Suppressor macrophage (primary cell): Measurements from ENCODE around the gene PTPRM.
"Not testable (repeated sequence)": the region's sequence is repeated elsewhere in the genome, so short reads cannot be mapped to it uniquely, and the experiment has no call there.

Source experiments
- DNase-seq, 4 experiments: peaks; one replicate each; pipeline ENCODE4 v3.0.0-alpha.2; 2020 to 2022

Gene PTPRM

DNA sequence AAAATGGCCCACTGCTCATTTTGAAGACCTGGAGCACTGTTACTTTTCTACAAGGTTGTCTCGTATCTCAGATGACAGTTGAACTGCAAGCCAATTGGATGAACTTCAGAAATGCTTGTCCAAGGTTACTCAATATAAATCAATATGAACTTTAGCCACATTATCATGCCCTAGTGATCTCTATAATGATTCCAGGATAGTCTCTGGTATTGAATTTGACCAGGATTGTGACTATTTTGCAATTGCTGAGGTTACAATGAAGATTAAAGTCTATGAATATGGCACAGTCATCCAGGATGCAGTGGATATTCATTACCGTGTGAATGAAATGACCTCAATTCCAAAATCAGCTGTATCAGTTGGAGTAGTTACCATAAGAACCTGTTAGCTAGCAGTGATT lies 846.1 kb downstream of the PTPRM start:
- DNase-seq: no peak

DNA sequence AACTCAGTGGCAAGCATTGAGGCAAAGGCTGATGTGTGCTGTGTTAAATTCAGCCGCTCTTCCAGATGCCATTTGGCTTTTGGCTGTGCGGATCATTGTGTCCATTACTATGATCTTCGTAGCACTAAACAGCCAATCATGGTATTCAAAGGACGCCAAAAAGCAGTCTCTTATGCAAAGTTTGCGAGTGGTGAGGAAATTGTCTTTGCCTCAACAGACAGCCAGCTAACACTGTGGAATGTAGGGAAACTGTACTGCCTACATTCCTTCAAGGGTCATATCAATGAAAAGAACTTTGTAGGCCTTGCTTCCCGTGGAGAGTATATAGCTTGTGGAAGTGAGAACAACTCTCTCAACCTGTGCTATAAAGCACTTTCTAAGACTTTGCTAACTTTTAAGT lies 846.6 kb downstream of the PTPRM start:
- no peak for DNase-seq

DNA sequence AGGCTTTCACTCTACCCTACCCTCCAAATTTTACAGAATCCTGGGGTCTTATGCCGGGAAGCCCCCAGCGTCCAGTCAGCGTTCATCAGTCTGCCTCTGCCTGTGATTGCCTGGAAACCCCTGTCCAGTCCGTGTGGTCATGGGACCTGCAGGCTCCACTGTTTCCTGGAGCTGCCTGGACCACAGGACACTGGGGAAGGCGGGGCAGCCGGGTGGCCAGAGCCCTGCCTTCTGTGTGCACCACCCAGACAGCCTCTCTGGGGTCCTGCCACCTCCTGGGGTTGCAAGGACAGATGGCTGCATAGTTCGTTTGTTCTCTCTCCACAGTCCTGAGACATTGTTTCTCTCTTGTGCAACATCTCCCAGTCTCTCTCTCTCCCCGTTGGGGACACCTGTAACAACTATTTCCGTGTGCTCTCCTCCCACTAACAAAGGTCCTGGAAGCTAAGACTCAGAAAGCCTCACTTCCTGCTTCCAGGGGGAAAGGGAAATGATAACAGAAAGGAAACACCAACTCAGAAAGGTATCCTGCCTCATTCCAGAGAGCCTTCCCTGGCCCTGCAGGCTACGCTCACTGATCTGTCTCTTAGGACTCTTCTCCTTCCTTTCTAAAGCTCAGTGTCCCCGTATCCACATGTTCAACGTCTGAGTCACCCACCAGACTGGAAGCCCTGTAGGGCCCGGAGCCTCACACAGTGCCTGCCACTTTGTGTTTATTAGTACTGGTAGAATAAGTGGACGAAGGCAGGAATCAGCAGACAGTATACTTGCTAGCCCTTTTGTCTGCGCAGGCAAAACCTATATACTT lies 849.3 kb downstream of the PTPRM start:
- DNase-seq: no peak

DNA sequence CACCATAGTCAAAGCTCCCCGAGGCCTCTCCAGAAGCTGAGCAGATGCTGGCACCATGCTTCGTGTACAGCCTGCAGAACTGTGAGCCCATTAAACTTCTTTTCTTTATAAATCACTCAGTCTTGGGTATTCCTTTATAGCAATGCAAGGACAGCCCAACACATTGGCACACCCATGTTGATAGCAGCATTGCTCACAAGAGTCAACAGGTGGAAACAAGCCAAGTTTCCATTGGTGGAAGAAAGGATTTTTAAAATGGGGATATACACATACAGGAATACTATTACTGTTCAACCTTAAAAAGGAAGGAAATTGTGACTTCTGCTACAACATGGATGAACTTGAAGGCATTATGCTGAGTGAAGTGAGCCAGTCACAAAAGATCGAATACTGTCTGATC lies 855.3 kb downstream of the PTPRM start:
- no peak for DNase-seq

DNA sequence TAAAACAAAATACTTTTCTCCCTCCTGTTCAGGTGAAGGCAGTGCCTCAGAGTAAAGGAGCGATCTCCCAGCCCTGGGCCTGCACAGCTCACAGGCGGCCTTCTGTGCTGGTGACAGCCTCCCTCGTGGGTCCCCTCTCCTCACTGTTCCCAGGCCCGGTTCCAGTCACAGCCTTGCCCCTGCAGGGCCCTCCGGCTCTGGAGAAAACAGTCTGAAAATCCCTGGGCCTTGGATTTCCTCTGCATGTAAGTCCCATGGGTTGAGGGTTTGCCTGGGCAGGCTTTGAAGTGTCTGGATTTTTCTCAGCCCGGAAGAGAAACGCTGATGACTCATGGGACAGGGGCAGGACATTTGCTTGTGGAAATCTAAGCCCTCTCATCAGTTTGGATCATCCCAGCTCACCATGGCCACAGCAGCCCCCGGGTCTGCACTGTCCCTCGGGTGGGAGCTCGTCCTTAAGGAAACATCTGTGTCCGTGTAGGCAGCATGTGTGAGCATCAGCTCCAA lies 856.0 kb downstream of the PTPRM start:
- no peak for DNase-seq

DNA sequence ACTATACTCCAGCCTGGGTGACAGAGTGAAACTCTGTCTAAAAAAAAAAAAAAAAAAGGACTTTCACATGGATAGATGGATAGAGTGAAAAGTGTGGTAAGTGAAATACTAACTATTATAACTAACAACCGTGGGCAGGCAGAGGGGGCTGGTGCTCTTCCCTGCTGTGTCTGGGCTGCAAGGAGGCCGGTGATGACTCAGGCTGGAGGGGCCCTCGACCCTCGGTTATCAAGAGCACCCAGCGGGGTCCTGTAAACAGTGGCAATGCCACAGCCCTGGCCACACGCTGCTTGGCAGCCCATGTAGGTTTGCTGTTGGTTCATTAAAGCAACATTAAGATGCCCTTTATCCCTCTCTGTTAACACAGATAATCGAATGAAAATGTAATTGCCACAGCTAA lies 857.4 kb downstream of the PTPRM start:
- no peak for DNase-seq

DNA sequence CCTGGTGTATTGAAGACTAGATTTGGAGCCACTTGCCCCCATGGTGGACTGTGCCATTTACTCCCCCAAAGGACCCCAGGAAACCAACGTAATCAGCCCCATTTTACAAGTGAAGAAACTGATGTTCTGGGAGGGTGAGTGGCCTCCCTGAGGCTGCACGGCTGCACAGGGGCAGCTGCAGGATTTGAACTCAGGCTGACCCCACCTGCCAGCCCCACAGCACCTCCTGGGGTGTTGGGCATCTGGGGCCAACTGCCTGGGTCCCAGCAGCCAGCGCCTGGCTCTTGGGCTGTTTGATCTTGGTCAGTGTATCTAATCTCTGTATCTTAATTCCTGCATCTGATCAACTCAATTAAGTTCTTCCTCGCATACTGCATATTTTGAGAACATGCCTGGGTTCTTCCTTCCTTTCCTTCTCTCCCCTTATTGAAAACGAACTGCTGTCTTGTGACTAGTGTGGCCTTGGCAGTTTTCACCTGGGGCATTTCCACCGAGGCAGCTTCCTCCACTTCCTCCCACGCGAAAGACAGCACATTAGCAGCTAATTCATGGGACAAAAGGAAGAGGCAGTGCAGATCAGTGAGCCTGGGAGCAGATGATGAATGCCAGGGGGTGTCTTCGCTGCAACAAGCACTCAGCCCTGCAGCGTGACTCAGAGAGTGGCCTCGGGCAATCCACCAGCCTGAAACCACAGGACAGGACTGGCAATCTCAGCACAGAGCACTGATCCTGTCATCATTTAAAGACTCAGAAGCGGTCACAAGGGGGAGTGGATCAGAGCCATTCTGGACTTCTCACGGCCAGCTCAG lies 858.0 kb downstream of the PTPRM start:
- peak in 1 of 4 experiments; percentile 12 for DNase-seq

DNA sequence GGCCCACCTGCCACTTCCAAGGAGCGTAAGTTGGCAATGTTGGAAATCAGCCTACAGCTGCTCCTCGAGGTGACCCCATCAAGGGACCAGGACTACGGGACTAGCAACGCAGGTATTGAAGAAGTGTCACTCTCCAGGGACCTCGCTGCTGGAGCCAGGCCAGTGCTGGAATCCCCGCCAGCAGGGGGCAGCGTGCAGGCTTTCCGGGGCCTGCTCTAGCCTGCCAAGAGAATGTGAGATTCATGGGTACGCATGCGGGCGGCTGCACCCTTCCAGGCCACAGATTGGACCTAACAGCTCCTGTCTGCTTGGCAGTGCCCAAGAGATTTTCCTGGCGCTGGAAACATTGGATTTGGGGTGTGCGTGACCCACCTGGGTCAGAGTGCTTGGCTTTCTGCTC lies 859.3 kb downstream of the PTPRM start:
- DNase-seq: peak; percentile 4 to 51 (median 18)

DNA sequence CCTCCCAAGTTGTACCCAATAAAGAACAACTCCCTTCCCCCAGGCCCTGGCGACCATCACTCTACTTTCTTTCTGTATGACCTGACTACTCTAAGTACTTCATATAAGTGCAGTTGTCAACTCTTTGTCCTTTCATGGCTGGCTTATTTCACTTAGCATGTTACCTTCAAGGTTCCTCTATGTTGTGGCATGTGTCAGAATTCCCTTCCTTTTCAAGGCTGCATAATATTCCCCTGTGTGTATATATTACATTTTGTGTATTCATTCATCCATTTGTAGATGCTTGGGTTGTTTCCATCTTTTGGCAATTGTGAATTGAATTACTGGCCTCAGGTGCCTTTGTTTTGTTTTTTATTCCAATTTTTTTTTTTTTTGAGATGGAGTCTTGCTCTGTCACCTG lies 860.2 kb downstream of the PTPRM start:
- DNase-seq: no peak

DNA sequence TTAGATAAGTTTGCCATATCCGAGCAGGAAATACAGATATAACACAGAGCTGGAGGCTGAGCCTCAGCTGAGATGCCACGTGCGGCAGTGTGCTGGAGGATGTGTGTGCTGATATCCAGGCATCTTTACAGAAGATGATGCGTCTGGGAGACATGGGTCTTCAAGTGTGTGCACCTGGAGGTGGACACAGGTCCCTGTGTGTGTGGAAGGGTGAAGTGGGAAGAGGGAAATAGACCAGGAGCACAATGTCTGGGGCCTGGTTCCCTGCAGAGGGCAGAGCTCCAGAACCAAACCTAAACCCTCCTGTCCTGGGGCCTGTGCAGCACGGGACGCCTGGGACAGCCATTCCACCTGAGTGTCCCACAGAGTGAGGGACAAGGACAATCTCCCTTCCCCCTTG lies 861.8 kb downstream of the PTPRM start:
- no peak for DNase-seq

DNA sequence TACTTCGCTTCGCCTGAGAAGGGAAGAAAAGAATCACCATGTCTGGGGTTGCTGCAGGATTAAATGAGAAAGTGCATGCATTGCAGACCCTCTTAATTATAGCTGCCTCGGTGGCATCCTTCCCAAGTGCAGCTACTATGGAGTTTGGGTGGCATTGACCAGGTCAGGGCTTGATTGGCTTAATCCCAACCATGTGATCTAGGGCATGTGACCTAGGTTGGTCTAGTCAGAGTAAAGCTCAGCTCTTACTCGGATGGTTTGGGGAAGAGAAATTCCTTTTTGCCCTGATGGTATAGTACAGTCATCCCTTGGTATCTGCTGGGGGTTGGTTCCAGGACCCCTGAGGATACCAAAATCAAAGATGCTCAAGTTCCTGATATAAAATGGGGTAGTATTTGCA lies 863.9 kb downstream of the PTPRM start:
- DNase-seq: no peak

DNA sequence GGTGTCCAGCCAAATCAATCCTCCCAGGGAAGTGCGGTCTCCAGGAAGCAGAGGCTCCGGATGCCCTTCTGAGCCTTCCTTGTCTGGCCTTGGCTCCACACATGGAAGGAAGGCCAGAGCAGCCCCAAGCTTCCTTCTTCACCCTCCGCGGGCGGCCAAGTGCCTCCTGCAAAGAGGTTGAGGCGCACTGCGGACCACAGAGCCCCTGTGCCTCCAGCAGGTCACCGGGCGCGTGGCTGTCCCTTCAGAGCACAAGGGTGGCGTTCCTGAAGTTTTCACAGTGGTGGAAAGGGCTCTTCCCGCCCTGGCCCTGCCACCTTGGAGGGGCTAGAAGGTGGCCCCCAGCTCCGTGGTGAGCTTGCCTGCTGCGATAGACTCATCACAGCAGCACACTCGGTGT lies 866.2 kb downstream of the PTPRM start:
- DNase-seq: no peak

DNA sequence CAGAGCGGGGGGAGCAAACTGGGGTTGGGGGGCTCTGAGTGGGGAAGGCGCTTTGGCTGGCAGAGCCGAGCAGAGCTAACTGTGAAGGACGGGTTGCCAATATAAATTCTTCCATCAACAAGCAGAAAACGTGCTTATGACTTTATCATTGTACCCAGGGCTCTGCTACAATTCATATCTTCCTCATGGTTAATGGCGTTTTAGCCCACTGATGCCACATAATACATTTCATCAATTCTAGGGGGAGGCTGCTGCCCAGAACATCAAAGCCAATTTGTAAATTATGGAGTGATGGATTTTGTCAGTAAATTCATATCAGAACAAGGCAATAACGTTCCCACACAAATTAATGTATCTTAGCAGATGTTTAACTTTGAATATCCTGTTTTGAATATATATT lies 866.7 kb downstream of the PTPRM start:
- DNase-seq: no peak

DNA sequence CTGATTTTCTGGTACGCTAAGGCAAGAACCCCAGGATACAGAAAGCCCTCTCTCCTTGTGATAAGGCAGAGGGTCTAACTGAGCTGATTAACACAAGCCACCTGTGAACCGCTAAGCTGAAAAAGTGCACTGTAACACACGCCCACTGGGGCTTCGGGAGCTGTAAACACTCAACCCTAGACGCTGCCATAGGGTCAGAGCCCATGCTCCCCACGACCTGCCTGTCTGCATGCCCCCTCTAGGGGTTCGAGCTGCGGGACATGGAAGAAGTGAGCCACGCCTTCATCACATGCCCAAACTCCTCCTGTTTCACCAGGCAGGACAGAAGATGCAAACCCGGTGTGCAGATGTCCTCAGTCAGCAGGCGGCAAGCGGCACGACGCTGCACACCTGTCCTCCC lies 868.3 kb downstream of the PTPRM start:
- DNase-seq: no peak

DNA sequence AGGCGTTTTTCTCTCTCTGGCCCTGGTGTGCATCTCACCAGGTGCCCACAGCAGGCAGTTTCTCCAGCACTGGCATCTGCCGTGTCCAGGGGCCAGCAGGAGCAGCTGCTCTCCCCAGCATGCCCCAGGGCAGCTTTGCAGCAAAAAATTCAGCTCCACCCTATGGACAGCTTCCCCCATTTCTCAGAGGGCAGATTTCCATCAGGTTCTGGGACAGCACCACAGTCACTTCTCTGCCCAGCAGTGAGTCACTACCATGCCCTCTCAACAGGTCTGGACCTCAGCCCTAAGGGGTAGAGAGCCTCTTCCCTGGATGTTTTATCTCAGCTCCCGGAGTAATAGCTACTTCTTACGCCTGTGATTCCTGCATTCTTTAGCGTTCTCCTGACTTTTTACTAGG lies 871.9 kb downstream of the PTPRM start:
- DNase-seq: no peak

DNA sequence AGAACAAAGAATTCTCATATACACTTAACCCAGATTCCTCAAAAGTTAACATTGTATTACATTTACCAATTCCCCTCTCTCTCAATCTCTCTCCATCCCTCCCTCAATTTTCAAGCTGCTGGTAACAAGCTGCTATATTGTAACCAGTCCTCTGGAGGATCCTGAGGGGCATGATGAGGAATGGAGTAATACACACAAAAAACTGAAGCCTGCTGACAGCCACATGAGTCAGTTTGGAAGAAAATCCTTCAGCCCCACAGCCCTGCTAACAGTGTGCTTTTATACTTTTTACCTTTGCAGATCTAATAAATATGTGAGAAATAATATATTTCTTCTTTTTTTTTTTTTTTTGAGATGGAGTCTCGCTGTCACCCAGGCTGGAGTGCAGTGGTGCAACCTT lies 876.4 kb downstream of the PTPRM start:
- DNase-seq: no peak

DNA sequence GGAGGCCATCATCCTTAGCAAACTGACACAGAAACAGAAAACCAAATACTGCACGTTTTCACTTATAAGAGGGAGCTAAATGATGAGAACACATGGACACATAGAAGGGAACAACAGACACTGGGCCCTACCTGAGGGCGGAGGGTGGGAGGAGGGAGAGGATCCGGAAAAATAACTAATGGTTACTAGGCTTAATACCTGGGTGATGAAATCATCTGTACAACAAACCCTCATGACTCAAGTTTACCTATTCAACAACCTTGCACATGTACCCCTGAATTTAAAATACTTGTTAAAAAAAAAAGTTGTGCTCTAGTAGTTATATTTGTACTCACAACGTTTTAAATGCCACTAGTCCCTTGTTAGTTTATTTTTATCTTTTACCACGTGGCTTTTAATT lies 879.8 kb downstream of the PTPRM start:
- not testable (repeated sequence) for DNase-seq

DNA sequence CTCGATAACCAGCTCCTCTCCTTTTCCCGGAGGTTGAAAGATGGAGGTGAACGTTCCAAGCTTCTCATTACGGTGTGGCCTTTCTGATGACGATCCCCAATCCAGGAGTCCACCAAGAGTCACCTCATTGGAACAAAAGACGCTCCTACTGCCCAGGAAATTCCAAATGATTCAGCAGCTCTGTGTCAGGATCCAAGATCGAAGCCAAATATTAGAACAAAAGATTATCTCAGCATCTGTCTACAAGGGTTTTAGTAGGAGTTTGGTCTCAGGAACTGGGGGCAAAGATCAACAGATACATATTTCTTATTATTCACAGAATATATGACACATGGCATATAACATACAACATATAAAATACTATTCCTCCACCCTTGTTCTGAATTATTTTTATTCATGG lies 881.0 kb downstream of the PTPRM start:
- no peak for DNase-seq

DNA sequence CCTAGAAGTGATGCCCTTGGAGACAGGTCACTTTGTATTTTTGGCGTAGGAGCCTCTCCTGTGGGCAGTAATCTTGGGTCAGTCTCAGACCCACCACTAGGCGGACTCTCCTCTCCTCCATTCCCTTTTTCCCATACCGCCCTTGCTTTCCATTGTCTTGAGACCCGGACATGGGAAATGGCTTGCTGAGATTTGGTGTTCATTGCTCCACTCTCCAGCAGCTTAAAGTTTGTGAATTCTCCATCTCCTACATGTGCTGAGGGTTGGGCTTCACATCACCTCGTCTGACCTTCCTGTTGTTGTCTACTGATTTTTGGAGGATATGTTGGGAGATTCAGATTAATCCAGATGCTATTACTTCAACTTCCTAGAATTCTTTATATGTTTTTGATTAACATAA lies 882.9 kb downstream of the PTPRM start:
- no peak for DNase-seq

DNA sequence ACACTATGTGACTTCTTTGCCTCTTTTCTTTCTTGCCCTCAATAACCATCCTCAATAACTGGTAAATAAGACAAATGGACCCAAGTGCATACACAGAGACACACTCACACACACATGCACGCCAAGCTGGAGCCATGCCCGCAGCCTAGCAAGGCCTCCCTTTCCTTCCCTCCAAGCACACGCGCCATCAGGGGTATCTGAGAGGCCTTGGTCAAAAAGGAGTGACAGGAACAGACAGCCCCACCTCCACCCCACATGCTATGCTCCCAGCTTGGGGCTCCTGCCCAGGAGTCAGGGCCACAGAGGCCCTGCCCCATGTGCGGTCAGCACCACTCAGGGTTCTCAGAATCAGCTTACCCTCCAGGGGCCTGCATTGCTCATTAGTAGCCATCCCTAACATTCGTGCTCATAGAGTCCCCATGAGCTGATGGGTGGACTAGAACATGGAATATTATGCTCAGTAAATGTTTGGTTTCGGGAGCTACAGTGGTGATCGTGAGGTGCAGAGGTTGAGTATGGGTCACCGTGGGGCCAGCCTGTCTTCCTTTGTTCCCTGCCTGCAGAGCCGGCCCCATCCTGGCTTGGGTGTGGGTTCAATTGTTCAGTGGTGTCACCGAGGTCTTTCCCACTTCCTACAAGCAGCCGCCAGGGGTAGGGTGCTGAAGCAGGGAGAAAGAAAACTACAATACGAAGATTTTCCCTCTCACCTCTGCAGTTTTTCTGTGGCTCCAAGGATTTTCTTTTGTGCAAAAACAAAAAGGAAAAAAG lies 884.0 kb downstream of the PTPRM start:
- DNase-seq: no peak

DNA sequence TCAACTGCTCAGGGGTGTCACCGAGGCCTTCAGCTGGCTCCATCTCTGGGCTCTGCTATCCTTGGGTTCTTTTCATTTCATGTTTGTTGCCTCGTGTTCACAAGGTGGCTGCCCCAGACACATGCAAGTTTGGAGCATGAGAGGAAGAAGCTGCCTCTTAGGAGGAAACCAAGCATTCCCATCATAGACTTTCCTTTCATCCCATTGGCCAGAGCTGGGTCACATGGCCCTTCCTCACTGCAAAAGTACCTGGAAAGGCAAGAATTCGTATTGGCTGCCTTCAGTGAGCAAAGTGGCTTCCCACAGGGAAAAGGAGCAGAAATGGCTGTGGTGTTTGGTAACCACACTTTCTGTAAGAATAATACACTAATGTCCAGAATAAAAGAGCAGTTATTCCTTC lies 886.4 kb downstream of the PTPRM start:
- DNase-seq: no peak

DNA sequence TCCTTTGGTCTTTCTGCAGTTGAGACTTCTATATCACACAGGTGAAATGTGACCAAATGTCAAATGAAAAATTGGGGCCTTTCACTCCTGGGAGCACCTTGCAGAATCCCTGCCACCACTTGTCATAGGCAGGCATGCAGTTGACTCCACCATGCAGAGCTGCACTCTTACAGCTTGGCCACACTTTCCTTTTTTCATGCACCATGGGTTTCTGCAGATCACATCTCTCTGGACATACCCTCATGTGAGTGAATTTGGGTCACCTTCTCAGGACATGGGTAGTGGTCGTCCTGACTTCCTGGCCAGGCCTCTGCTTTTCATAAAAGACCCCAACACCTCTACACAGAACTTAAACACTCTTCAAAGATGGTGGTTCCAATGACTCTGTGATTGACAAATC lies 887.0 kb downstream of the PTPRM start:
- no peak for DNase-seq
